Measurements from ENCODE around the gene GJA10.
"Not testable (repeated sequence)": the region's sequence is repeated elsewhere in the genome, so short reads cannot be mapped to it uniquely, and the experiment has no call there.

GJA10 gene

DNA sequence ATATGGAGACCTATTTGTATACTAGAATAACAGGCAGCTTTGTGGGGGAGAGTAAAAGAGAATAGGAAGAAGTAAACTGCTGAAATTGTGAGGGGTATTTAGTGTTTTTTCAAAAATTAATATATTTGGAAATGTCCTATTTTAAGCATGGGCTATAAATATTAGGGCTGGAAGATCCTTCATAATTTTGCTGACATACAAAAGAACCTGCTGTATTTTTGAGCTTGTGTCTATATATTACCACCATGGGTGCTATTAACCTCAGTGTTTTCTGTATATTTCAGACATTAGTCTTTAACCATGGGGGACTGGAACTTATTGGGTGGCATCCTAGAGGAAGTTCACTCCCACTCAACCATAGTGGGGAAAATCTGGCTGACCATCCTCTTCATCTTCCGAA, at the start of gene GJA10:
GJA10 (plus strand) TSS at position 301 of the 400 bp plus-strand sequence; CDS start at position 301, 0 bp downstream.
- Histone ChIP-seq H3K27ac (ENCODE audit: low read depth, low read length) (no peak within 1 kb of the TSS), H3K9me2 (replicated peaks; ENCODE audit: control insufficient read depth, low read length) (no peaks in the 10 kb centered on the region), H3K79me2 (ENCODE audit: control insufficient read depth, low read length) (no peaks in the 10 kb centered on the region), H3K4me1 (ENCODE audit: control insufficient read depth, low read length) (peaks cover 13% of the 10 kb centered on the region), H3K27me3 (ENCODE audit: control insufficient read depth, low read length) (peaks cover 31% of the 10 kb centered on the region), H4K20me1 (ENCODE audit: control insufficient read depth, insufficient read depth, low read depth, low read length) (no peaks in the 10 kb centered on the region), H3K4me2 (ENCODE audit: low read length) (no peak within 1 kb of the TSS), H3K36me3 (ENCODE audit: control insufficient read depth, low read length) (no peaks in the 10 kb centered on the region), H3K9me3 (ENCODE audit: control insufficient read depth, insufficient read depth, low read length) (no peaks in the 10 kb centered on the region), H3K4me3 (ENCODE audit: low read length) (no peak within 1 kb of the TSS), H3F3A (ENCODE audit: control insufficient read depth, insufficient read depth) (no peaks in the 10 kb centered on the region)
- no peak for TF ChIP-seq EZH2phosphoT487 (IDR thresholded peaks at IDR 0.05; ENCODE audit: borderline replicate concordance, low read length)
- TF ChIP-seq, protein P1, sequence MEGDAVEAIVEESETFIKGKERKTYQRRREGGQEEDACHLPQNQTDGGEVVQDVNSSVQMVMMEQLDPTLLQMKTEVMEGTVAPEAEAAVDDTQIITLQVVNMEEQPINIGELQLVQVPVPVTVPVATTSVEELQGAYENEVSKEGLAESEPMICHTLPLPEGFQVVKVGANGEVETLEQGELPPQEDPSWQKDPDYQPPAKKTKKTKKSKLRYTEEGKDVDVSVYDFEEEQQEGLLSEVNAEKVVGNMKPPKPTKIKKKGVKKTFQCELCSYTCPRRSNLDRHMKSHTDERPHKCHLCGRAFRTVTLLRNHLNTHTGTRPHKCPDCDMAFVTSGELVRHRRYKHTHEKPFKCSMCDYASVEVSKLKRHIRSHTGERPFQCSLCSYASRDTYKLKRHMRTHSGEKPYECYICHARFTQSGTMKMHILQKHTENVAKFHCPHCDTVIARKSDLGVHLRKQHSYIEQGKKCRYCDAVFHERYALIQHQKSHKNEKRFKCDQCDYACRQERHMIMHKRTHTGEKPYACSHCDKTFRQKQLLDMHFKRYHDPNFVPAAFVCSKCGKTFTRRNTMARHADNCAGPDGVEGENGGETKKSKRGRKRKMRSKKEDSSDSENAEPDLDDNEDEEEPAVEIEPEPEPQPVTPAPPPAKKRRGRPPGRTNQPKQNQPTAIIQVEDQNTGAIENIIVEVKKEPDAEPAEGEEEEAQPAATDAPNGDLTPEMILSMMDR (IDR thresholded peaks at IDR 0.05; ENCODE audit: low read depth, low read length, poor library complexity, severe bottlenecking) = no peak

DNA sequence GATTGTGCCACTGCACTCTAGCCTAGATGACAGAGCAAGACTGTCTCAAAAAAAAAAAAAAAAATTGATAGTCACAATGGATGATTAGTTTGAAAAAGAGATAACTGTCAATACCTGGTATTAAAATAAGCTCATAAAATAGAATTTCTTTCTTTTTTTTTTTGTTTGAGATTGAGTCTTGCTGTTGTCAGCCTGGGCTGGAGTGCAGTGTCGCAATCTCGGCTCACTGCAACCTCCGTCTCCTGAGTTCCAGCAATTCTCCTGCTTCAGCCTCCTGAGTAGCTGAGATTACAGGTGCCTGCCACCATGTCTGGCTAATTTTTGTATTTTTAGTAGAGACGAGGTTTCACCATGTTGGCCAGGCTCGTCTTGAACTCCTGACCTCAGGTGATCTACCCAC, 46.8 kb upstream of the GJA10 start:
- not testable (repeated sequence) for H3K9me2 ChIP-seq (replicated peaks; ENCODE audit: control insufficient read depth, low read length); H3K9me3 ChIP-seq (ENCODE audit: control insufficient read depth, insufficient read depth, low read length); H3K4me3 ChIP-seq (ENCODE audit: low read length); H3F3A ChIP-seq (ENCODE audit: control insufficient read depth, insufficient read depth); H3K4me2 ChIP-seq (ENCODE audit: low read length); H4K20me1 ChIP-seq (ENCODE audit: control insufficient read depth, insufficient read depth, low read depth, low read length); H3K4me1 ChIP-seq (ENCODE audit: control insufficient read depth, low read length); H3K27ac ChIP-seq (ENCODE audit: low read depth, low read length); H3K27me3 ChIP-seq (ENCODE audit: control insufficient read depth, low read length)
- Histone ChIP-seq H3K36me3 (ENCODE audit: control insufficient read depth, low read length) (peaks cover 58% of the 10 kb centered on the region), H3K79me2 (ENCODE audit: control insufficient read depth, low read length) (peaks cover 76% of the 10 kb centered on the region)

DNA sequence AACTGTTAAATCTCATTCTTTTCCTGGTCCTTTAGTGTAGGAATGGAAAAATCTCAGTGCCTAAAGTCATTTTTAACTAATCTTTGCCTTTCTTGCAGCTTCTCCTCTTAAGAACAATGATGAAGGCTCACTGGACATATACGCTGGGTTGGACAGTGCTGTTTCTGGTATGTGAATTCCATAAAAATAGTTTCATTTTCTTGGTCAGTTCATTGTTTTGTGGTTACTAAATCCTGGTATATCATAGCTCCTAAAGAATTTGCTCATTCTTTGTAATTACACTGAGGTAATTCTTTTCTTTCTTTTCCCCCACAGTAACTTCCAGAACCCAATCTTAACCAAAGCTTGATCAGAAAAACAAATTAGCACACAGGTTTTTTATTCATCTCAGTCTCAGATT, 41.2 kb upstream of the GJA10 start:
- H3K27ac ChIP-seq (ENCODE audit: low read depth, low read length) = no peak overlapping the region
- no peak overlapping the region for H3K4me2 ChIP-seq (ENCODE audit: low read length)
- H3K36me3 ChIP-seq (ENCODE audit: control insufficient read depth, low read length) = peaks cover 84% of the 10 kb centered on the region
- H4K20me1 ChIP-seq (ENCODE audit: control insufficient read depth, insufficient read depth, low read depth, low read length) = no peaks in the 10 kb centered on the region
- H3K4me1 ChIP-seq (ENCODE audit: control insufficient read depth, low read length) = no peaks in the 10 kb centered on the region
- TF ChIP-seq, protein P1 (IDR thresholded peaks at IDR 0.05; ENCODE audit: low read depth, low read length, poor library complexity, severe bottlenecking) = no peak
- H3K9me3 ChIP-seq (ENCODE audit: control insufficient read depth, insufficient read depth, low read length) = no peaks in the 10 kb centered on the region
- H3K79me2 ChIP-seq (ENCODE audit: control insufficient read depth, low read length) = peaks cover 31% of the 10 kb centered on the region
- H3F3A ChIP-seq (ENCODE audit: control insufficient read depth, insufficient read depth) = no peaks in the 10 kb centered on the region; the same call in 1 of the 2 replicates
- H3K9me2 ChIP-seq (replicated peaks; ENCODE audit: control insufficient read depth, low read length) = no peaks in the 10 kb centered on the region
- H3K27me3 ChIP-seq (ENCODE audit: control insufficient read depth, low read length) = no peaks in the 10 kb centered on the region
- no peak overlapping the region for H3K4me3 ChIP-seq (ENCODE audit: low read length)

DNA sequence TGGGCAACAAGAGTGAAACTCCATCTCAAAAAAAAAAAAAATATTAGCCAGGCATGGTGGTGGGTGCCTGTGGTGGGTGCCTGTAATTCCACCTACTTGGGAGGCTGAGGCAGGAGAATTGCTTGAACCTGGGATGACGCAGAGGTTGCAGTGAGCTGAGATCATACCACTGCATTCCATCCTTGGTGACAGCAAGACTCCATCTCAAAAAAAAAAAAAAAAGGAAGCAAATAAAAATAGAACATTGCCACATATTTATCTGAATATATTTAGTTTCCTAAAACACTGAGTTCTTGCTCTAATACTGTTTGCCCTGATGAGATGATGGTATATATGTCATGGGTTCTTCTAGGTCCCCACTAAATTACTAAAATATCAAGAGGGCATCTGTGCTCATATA, 36.2 kb upstream of the GJA10 start:
- Histone ChIP-seq H3K36me3 (ENCODE audit: control insufficient read depth, low read length) (peaks cover 85% of the 10 kb centered on the region), H3K79me2 (ENCODE audit: control insufficient read depth, low read length) (no peaks in the 10 kb centered on the region), H3K9me2 (replicated peaks; ENCODE audit: control insufficient read depth, low read length) (no peaks in the 10 kb centered on the region), H3K4me3 (ENCODE audit: low read length) (no peak overlapping the region), H3K4me2 (ENCODE audit: low read length) (no peak overlapping the region), H4K20me1 (ENCODE audit: control insufficient read depth, insufficient read depth, low read depth, low read length) (no peaks in the 10 kb centered on the region), H3K27me3 (ENCODE audit: control insufficient read depth, low read length) (no peaks in the 10 kb centered on the region), H3K27ac (ENCODE audit: low read depth, low read length) (no peak overlapping the region), H3K9me3 (ENCODE audit: control insufficient read depth, insufficient read depth, low read length) (no peaks in the 10 kb centered on the region), H3F3A (ENCODE audit: control insufficient read depth, insufficient read depth) (no peaks in the 10 kb centered on the region; the same call in 1 of the 2 replicates), H3K4me1 (ENCODE audit: control insufficient read depth, low read length) (peaks cover 3% of the 10 kb centered on the region)
- TF ChIP-seq EZH2phosphoT487 (IDR thresholded peaks at IDR 0.05; ENCODE audit: borderline replicate concordance, low read length) = no peak
- TF ChIP-seq, protein P1 (IDR thresholded peaks at IDR 0.05; ENCODE audit: low read depth, low read length, poor library complexity, severe bottlenecking) = no peak
